Breast epithelium (tissue), 4 donors: Measurements from ENCODE around the gene PCDH15. TPM values are rescaled to one million over a fixed set of nuclear protein-coding genes. Genes with fewer than 3 reads are reported as not detected.

Experiments
- DNase-seq, 2 donors: peaks; one replicate each; pipeline ENCODE4 v3.0.0-alpha.2; 2019; ENCODE audit warnings: low spot score in 2 of 2
- H3K27ac ChIP-seq, 2 donors: fragments of 200-600 bp; sonication (generic) in 1 of 2; one replicate each; pipeline ENCODE4 v1.5.1; 2016 to 2019; ENCODE audit warnings: mild to moderate bottlenecking in 1 of 2
- H3K27me3 ChIP-seq, 2 donors: fragments of 200-600 bp; sonication (generic) in 1 of 2; one replicate each; pipeline versions ENCODE4 v1.5.1 to v1.6.0; 2017 to 2019; ENCODE audit warnings: control low read depth in 1 of 2, mild to moderate bottlenecking in 1 of 2
- H3K36me3 ChIP-seq: fragments of 200-600 bp; one replicate; pipeline ENCODE4 v1.5.1; 2019
- H3K4me1 ChIP-seq, 2 donors: fragments of 200-600 bp; sonication (generic); one replicate each; pipeline ENCODE4 v1.5.1; 2016 to 2019; ENCODE audit warnings: control low read depth in 1 of 2
- H3K4me3 ChIP-seq, 3 donors: fragments of 200-600 bp; sonication (generic); 1 replicate in 2 of 3; 2 replicates in 1 of 3; pipeline ENCODE4 v1.5.1; 2016 to 2019; ENCODE audit warnings: mild to moderate bottlenecking in 3 of 3, moderate library complexity in 2 of 3
- H3K9me3 ChIP-seq, 2 donors: fragments of 200-600 bp; sonication (generic) in 1 of 2; one replicate each; pipeline ENCODE4 v1.5.1; 2016 to 2019; ENCODE audit warnings: control low read depth in 1 of 2
- CTCF ChIP-seq, 3 donors: fragments of 450-650 bp; IDR thresholded peaks; one replicate each; pipeline ENCODE4 v1.5.1; 2016 to 2017; ENCODE audit warnings: antibody characterized with exemption in 3 of 3, mild to moderate bottlenecking in 3 of 3, moderate library complexity in 3 of 3
- POLR2A ChIP-seq: fragments of 450-650 bp; IDR thresholded peaks from one replicate; pipeline ENCODE4 v1.6.1; 2016; ENCODE audit warnings: antibody characterized with exemption, mild to moderate bottlenecking, moderate library complexity
- POLR2AphosphoS5 ChIP-seq, 3 donors: sonication (generic); formaldehyde crosslinking; IDR thresholded peaks; one replicate each; pipeline ENCODE4 v1.6.1; 2017; ENCODE audit warnings: antibody characterized with exemption in 3 of 3
- intact Hi-C: fragments of 100-400 bp; cut with DNase I; formaldehyde crosslinking; loops from one replicate; pipeline ENCODE4 v1.15.1; 2023; ENCODE audit warnings: low total_unique reads
- total RNA-seq, 3 donors: library from RNA; depleted of rRNA; stranded (reverse); fragments of >200 nt; gene quantifications; one replicate each; pipeline ENCODE4 v1.1.0, GENCODE V29; 2016

The PCDH15 gene
- total RNA-seq, 3 donors from 2014 or later: not detected

DNA sequence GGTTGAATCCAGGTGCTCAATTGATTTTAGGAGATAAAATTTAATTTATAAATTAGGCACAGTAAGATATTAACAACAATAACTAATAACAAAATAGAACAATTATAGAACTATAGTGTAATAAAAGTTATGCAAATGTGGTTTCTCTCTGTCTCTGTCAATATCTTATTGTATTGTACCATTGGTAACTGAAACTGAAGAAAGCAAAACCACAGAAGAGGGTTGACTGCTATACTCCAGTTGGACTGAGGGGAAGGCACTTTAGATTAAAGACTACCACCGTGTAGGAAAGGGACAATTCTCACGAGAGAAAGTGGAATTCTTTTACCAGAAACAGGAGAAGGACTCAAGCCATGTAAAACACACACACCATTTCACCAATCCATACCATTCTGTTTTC is 967.1 kb downstream of the PCDH15 start:
- no peak for DNase-seq
- no peak overlapping the region for H3K27ac ChIP-seq
- intact Hi-C loops: no loop called here
- H3K27me3 ChIP-seq: no peaks in the 10 kb centered on the region
- H3K9me3 ChIP-seq: no peaks in the 10 kb centered on the region
- H3K36me3 ChIP-seq: no peaks in the 10 kb centered on the region
- no peaks in the 10 kb centered on the region for H3K4me1 ChIP-seq
- no peak for TF ChIP-seq POLR2AphosphoS5 (IDR thresholded peaks at IDR 0.05)
- no peak for TF ChIP-seq POLR2A
- TF ChIP-seq CTCF (IDR thresholded peaks at IDR 0.05): no peak
- H3K4me3 ChIP-seq: no peak overlapping the region

DNA sequence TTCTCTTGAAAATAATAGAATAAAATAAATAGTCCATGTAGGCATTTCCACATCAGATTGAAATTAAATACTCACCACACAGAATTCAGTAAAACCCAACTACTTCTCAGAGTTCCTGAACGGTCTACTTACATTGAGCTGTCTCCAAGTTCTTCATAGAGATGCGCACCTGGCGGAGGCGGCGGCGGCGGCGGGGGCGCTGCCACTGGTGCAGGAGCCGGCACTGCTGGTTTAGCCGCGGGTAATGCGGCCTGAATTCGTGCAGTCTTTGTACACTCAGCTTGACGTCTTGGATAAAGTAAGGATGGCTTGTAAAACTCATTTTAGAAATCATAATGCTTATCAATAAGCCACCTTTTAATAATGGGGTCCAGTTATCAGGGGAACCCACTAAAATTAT is 973.8 kb downstream of the PCDH15 start:
- H3K4me1 ChIP-seq: no peaks in the 10 kb centered on the region
- no peak overlapping the region for H3K27ac ChIP-seq
- intact Hi-C loops: no loop called here
- TF ChIP-seq POLR2A (no peak), POLR2AphosphoS5 (IDR thresholded peaks at IDR 0.05) (no peak), CTCF (IDR thresholded peaks at IDR 0.05) (no peak)
- H3K9me3 ChIP-seq: no peaks in the 10 kb centered on the region
- no peak overlapping the region for H3K4me3 ChIP-seq
- DNase-seq: no peak
- H3K27me3 ChIP-seq: no peaks in the 10 kb centered on the region
- no peaks in the 10 kb centered on the region for H3K36me3 ChIP-seq

DNA sequence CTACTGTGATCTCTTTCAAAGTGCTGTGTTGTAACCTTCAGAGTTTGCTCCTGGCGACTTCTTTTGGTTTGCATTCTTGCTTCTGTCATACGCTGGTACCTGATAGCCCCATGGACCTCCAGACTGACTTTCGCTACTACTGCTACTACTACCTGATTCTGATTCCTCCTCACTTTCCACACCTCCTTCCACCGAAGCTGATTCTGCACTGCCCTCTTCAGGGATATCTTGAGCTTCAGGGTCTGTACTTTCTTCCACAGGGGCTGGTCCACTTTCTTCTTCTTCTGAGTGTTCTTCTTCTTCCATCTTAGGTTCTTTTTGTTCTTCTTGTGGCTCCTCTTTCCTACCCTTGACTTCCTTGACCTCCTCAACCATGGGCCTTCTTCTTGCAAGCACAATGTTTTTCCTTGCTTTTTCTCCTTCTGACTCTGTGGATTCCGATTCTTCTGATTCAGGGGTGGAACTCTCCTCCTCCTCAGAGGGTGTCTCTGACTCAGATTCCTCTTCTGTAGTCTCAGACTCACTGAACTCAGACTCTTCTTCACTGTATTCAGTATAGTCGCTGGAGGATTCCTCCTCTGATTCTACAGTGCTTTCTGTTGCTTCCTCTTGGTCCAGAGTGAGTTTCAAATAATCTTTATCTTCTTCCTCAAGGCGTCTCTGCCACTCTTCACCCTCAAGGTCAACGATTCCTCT is 992.2 kb downstream of the PCDH15 start:
- Histone ChIP-seq H3K27ac (no peak overlapping the region), H3K36me3 (no peaks in the 10 kb centered on the region), H3K4me3 (no peak overlapping the region), H3K9me3 (no peaks in the 10 kb centered on the region), H3K27me3 (no peaks in the 10 kb centered on the region), H3K4me1 (no peaks in the 10 kb centered on the region)
- TF ChIP-seq CTCF (IDR thresholded peaks at IDR 0.05) (no peak), POLR2A (no peak), POLR2AphosphoS5 (IDR thresholded peaks at IDR 0.05) (no peak)
- intact Hi-C loops: no loop called here
- DNase-seq: no peak

DNA sequence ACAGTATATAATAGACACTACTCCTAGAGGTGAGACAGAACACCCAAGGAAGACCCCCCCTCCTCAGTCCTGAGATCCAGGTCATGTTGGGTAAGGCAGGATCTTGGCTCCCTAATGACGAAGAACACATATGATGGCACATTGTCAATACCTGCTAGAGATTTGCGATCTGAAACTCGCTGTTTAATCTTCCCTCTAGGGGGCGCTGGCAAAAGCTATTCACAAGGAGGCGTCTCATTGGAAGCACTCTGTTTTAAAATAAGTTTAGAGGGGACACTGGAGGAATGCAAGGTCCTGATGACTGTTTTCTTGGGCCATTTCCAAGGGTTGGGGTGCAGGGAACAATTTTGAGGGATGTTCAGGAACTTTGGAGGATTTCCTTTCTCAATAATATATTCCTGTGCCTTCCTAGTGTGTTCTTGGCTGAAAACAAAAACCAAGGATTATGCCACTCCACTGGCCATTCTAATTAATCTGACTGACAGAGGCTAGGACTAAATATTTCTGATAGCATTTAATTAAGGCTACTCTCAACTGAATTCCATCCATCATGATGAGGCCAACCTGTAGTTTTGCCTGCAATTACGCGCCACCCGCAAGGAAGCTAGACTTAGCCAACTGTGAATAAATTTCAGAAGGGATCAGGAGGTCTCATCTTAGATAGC is 1014.7 kb downstream of the PCDH15 start:
- Histone ChIP-seq H3K27me3 (no peaks in the 10 kb centered on the region), H3K4me3 (no peak overlapping the region), H3K9me3 (no peaks in the 10 kb centered on the region), H3K27ac (no peak overlapping the region), H3K4me1 (no peaks in the 10 kb centered on the region), H3K36me3 (no peaks in the 10 kb centered on the region)
- no peak for DNase-seq
- TF ChIP-seq CTCF (IDR thresholded peaks at IDR 0.05): no peak
- TF ChIP-seq POLR2AphosphoS5 (IDR thresholded peaks at IDR 0.05): no peak
- no peak for TF ChIP-seq POLR2A
- intact Hi-C loops: no loop called here

DNA sequence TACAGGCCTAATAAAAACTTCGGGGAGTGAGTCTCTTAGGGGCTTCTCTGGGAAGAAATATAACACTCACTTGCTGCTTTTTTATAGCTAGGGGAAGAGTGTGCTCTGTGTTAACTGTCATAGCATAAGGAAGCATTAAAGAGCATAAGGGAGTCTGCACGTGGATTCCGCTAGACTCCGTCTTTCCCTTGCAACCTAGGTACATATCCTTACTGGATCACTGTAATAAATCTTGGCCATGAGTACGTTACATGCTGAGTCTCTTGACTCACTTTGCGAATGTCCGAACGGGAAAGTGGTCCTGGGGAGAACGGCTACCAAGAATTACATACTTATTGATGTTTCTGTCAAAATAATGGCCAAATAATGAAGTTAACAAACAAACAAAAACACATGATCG is 1029.3 kb downstream of the PCDH15 start:
- H3K27me3 ChIP-seq: no peaks in the 10 kb centered on the region
- TF ChIP-seq POLR2AphosphoS5 (IDR thresholded peaks at IDR 0.05) (no peak), POLR2A (no peak), CTCF (IDR thresholded peaks at IDR 0.05) (no peak)
- no peaks in the 10 kb centered on the region for H3K4me1 ChIP-seq

More for the DNA sequence above, 1029.3 kb downstream of the PCDH15 start:
- Histone ChIP-seq H3K36me3 (no peaks in the 10 kb centered on the region), H3K4me3 (no peak overlapping the region), H3K9me3 (no peaks in the 10 kb centered on the region), H3K27ac (no peak overlapping the region)
- intact Hi-C loops: no loop called here
- DNase-seq: no peak
